ENCODE data around the gene AR.

GRCh38 chrX:67624325-67624724 is 80.5 kb downstream of the AR start:
- TF ChIP-seq CTCF (conservative IDR thresholded peaks at IDR 0.05; ENCODE audit: low read depth, low read length) (no peak), ELK1 (IDR thresholded peaks at IDR 0.05; ENCODE audit: borderline replicate concordance, low read depth, low read length) (no peak), POLR2A (IDR thresholded peaks at IDR 0.05; ENCODE audit: low read depth, low read length) (no peak), BHLHE40 (IDR thresholded peaks at IDR 0.05; ENCODE audit: low read depth, low read length) (no peak), RAD21 (IDR thresholded peaks at IDR 0.05; ENCODE audit: low read length) (no peak), USF2 (IDR thresholded peaks at IDR 0.05; ENCODE audit: low read depth, low read length) (no peak), FOS (IDR thresholded peaks at IDR 0.05; ENCODE audit: low read depth, low read length) (no peak), RFX5 (IDR thresholded peaks at IDR 0.05; ENCODE audit: low read depth, low read length) (no peak), CHD1 (IDR thresholded peaks at IDR 0.05; ENCODE audit: low read depth, low read length) (no peak), SMC3 (IDR thresholded peaks at IDR 0.05; ENCODE audit: low read depth, low read length) (no peak), MXI1 (IDR thresholded peaks at IDR 0.05; ENCODE audit: borderline replicate concordance, low read depth, low read length) (no peak), MAZ (IDR thresholded peaks at IDR 0.05; ENCODE audit: borderline replicate concordance, low read depth, low read length) (no peak), CEBPB (IDR thresholded peaks at IDR 0.05; ENCODE audit: low read depth, low read length) (no peak)

Measured in IMR-90 (cell line).